ENCODE measurements around the gene TNFRSF17. TPM values are rescaled to one million over a fixed set of nuclear protein-coding genes. Genes with fewer than 3 reads are reported as not detected.
"Not testable (repeated sequence)": the region's sequence is repeated elsewhere in the genome, so short reads cannot be mapped to it uniquely, and the experiment has no call there.

Gene TNFRSF17
- total RNA-seq, 1 donor from 2014 or later: not detected

- Mint-ChIP-seq H3K4me3 (ENCODE audit: unreplicated experiment) (no peak overlapping the region), H3K27ac (ENCODE audit: unreplicated experiment) (no peak overlapping the region), H3K36me3 (ENCODE audit: low read depth) (peaks cover 2% of the 10 kb centered on the region), H3K9me3 (ENCODE audit: low read depth) (no peaks in the 10 kb centered on the region), H3K4me1 (ENCODE audit: low read depth) (peaks cover 9% of the 10 kb centered on the region), H3K27me3 (ENCODE audit: low read depth) (no peaks in the 10 kb centered on the region)
- no peak for TF ChIP-seq CTCF (IDR thresholded peaks at IDR 0.05)
- peak; percentile 15 for DNase-seq (ENCODE audit: low spot score)
These were observed 2.3 kb downstream of the TNFRSF17 start for GRCh38 chr16:11967195-11967911.

DNA sequence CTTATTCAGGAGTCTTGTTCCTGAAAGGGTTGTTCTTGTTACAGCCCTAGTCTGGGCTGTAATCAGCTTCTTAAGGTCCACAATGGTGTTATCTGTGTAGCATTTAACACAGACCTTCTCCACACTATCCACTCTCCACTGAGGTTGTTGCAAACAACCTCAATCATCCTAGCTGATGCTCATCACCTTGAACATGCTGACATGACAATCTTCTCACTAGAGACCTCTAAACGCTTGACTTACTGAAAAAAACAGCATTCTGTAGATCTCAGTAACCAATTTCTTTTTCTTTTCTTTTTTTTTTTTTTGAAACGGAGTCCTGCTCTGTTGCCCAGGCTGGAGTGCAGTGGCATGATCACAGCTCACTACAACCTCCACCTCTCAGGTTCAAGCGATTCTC, 3.6 kb downstream of the TNFRSF17 start:
- H3K4me1 Mint-ChIP-seq (ENCODE audit: low read depth): peaks cover 9% of the 10 kb centered on the region
- DNase-seq (ENCODE audit: low spot score): no peak
- H3K9me3 Mint-ChIP-seq (ENCODE audit: low read depth): no peaks in the 10 kb centered on the region
- H3K4me3 Mint-ChIP-seq (ENCODE audit: unreplicated experiment): no peak overlapping the region
- TF ChIP-seq CTCF (IDR thresholded peaks at IDR 0.05): no peak
- H3K27me3 Mint-ChIP-seq (ENCODE audit: low read depth): no peaks in the 10 kb centered on the region
- no peak overlapping the region for H3K27ac Mint-ChIP-seq (ENCODE audit: unreplicated experiment)
- peaks cover 3% of the 10 kb centered on the region for H3K36me3 Mint-ChIP-seq (ENCODE audit: low read depth)

DNA sequence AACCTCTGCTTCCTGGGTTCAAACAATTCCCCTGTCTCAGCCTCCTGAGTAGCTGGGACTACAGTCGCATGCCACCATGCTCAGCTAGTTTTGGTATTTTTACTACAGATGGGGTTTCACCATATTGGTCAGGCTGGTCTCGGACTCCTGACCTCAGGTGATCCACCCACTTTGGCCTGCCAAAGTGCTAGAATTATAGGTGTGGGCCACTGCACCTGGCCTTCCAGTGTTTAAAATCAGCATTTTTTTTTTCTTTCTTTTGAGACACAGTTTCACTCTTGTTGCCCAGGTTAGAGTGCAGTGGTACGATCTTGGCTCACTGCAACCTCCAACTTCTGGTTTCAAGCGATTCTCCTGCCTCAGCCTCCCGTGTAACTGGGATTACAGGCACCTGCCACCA, 5.3 kb downstream of the TNFRSF17 start:
- not testable (repeated sequence) for H3K27ac Mint-ChIP-seq (ENCODE audit: unreplicated experiment); H3K4me3 Mint-ChIP-seq (ENCODE audit: unreplicated experiment); DNase-seq (ENCODE audit: low spot score); H3K9me3 Mint-ChIP-seq (ENCODE audit: low read depth); H3K27me3 Mint-ChIP-seq (ENCODE audit: low read depth); H3K4me1 Mint-ChIP-seq (ENCODE audit: low read depth); H3K36me3 Mint-ChIP-seq (ENCODE audit: low read depth)

DNA sequence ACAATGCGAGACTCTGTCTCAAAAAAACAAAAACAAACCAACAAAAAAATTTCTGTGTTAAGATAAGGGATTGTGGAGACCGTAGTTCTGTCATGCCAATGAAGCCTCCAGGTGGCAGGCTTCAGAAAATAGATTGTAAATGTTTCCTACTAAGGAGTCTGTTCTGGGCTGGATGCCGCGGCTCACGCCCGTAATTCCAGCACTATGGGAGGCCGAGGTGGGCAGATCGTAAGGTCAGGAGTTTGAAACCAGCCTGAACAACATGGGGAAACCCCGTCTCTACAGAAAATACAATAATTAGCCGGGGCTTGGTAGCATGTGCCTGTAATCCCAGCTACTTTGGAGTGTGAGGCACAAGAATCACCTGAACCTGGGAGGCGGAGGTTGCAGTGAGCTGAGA, 7.1 kb downstream of the TNFRSF17 start:
- peak; percentile 60 for TF ChIP-seq CTCF (IDR thresholded peaks at IDR 0.05)
- Mint-ChIP-seq H3K27ac (ENCODE audit: unreplicated experiment) (no peak overlapping the region), H3K4me1 (ENCODE audit: low read depth) (peaks cover 15% of the 10 kb centered on the region), H3K9me3 (ENCODE audit: low read depth) (no peaks in the 10 kb centered on the region), H3K27me3 (ENCODE audit: low read depth) (no peaks in the 10 kb centered on the region), H3K36me3 (ENCODE audit: low read depth) (peaks cover 3% of the 10 kb centered on the region), H3K4me3 (ENCODE audit: unreplicated experiment) (no peak overlapping the region)
- no peak for DNase-seq (ENCODE audit: low spot score)

DNA sequence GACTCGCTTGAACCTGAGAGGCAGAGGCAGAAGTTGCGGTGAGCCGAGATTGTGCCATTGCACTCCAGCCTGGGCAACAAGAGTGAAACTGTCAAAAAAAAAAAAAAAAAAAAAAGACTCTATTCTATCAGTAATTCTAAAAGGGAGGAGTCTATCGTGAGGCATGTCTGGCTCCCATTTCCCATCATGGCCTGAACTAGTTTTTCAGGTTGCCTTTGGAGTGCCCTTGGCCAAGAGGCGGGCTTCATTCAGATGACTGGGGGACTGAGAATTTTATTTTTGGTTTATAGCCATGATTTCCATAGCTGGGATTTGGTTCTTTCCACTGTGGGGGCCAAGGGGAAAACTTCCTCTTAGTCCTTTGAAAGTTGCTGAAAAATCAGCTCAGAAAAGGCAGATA, 8.1 kb downstream of the TNFRSF17 start:
- Mint-ChIP-seq H3K27me3 (ENCODE audit: low read depth) (no peaks in the 10 kb centered on the region), H3K27ac (ENCODE audit: unreplicated experiment) (no peak overlapping the region), H3K4me1 (ENCODE audit: low read depth) (peaks cover 24% of the 10 kb centered on the region), H3K4me3 (ENCODE audit: unreplicated experiment) (no peak overlapping the region), H3K9me3 (ENCODE audit: low read depth) (no peaks in the 10 kb centered on the region), H3K36me3 (ENCODE audit: low read depth) (peaks cover 3% of the 10 kb centered on the region)
- no peak for TF ChIP-seq CTCF (IDR thresholded peaks at IDR 0.05)
- DNase-seq (ENCODE audit: low spot score): no peak

DNA sequence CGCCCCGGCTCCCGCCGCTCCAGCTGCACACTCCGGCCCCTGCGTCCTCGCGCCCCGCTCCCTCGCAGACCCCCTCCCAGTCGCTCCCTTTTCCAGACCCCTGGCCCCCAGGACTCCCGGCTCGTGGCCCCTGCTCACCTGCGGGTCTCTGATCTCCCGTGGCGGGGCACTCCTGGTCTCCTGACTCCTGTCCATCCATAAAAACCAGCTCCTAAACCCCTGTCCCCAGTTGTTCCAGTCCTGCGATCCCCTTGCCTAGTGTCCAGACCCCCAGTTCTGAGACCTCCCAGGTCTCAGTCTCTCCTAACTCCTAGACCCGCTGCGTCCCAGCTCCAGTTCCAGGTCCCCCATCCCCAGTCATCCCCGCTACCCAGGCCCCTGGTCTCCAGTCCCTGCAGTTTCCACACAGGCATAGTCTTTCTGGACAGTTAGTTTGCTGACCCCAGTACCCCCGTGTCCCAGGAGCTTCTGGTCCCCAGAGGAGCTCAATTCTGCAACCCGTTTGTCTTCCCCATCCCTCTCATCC, 11.9 kb downstream of the TNFRSF17 start:
- H3K27me3 Mint-ChIP-seq (ENCODE audit: low read depth): no peaks in the 10 kb centered on the region
- peaks cover 3% of the 10 kb centered on the region for H3K36me3 Mint-ChIP-seq (ENCODE audit: low read depth)
- H3K9me3 Mint-ChIP-seq (ENCODE audit: low read depth): no peaks in the 10 kb centered on the region
- peaks cover 27% of the 10 kb centered on the region for H3K4me1 Mint-ChIP-seq (ENCODE audit: low read depth)
- peak overlapping the region; percentile 91 for H3K4me3 Mint-ChIP-seq (ENCODE audit: unreplicated experiment)
- peak overlapping the region; percentile 87 for H3K27ac Mint-ChIP-seq (ENCODE audit: unreplicated experiment)
- no peak for TF ChIP-seq CTCF (IDR thresholded peaks at IDR 0.05)
- DNase-seq (ENCODE audit: low spot score): no peak

Measured in chondrocyte (in vitro differentiated cells).